GM18951 (cell line): ENCODE data around the gene DUSP9.
"Not testable (repeated sequence)": the region's sequence is repeated elsewhere in the genome, so short reads cannot be mapped to it uniquely, and the experiment has no call there.

Experiments used
- POLR2A ChIP-seq: IDR thresholded peaks from 4 replicates; pipeline ENCODE4 v1.6.1; 2011; ENCODE audit warnings: mild to moderate bottlenecking; ENCODE audit not compliant: insufficient read length, insufficient read depth; ENCODE audit errors: extremely low read depth
- in situ Hi-C: fragments of 300-500 bp; cut with MboI; formaldehyde crosslinking; loops from one replicate; pipeline ENCODE4 v1.12.0; 2022; ENCODE audit warnings: low sequenced_read_pairs, mixed read lengths, inconsistent platforms; ENCODE audit not compliant: unreplicated experiment

Gene DUSP9

GRCh38 chrX:153687121-153688039 is 40.4 kb downstream of the DUSP9 start, which contains the start of gene SLC6A8:
TSS of gene SLC6A8 (plus strand) at chrX:153687926. CDS start at chrX:153688575, 649 bp downstream.
- in situ Hi-C loops: no loop called here
- no peak for TF ChIP-seq POLR2A

- in situ Hi-C loops: no loop called here
- TF ChIP-seq POLR2A: no peak
These were observed 41.1 kb downstream of the DUSP9 start for GRCh38 chrX:153688071-153688470.

- no peak for TF ChIP-seq POLR2A
- in situ Hi-C loops: no loop called here
These were observed 41.5 kb downstream of the DUSP9 start for GRCh38 chrX:153688506-153688905.

- in situ Hi-C loops: no loop called here
- no peak for TF ChIP-seq POLR2A
These were observed 42.0 kb downstream of the DUSP9 start for GRCh38 chrX:153688911-153689590.

GRCh38 chrX:153689654-153690465 is 42.9 kb downstream of the DUSP9 start:
- no peak for TF ChIP-seq POLR2A
- in situ Hi-C loops: no loop called here

DNA sequence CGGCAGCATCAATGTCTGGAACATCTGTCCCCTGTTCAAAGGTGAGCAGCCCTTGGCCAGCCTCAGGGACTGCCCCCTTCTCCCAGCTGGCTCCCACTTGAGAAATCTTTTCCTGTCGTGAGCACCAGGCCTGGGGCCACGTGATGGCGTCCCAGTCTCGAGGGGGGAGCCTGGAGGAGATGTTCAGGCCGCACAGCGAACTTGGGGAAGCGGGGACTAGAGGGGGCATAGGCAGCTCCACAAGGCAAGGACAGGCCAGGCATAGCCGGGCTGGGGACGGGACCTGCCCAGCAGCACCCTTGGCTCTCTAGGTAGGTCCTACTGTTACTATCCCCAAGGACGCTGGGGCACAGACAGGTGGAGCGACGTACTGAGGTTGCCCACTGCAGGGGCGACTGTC is 43.5 kb downstream of the DUSP9 start:
- TF ChIP-seq POLR2A: no peak
- in situ Hi-C loops: no loop called here

DNA sequence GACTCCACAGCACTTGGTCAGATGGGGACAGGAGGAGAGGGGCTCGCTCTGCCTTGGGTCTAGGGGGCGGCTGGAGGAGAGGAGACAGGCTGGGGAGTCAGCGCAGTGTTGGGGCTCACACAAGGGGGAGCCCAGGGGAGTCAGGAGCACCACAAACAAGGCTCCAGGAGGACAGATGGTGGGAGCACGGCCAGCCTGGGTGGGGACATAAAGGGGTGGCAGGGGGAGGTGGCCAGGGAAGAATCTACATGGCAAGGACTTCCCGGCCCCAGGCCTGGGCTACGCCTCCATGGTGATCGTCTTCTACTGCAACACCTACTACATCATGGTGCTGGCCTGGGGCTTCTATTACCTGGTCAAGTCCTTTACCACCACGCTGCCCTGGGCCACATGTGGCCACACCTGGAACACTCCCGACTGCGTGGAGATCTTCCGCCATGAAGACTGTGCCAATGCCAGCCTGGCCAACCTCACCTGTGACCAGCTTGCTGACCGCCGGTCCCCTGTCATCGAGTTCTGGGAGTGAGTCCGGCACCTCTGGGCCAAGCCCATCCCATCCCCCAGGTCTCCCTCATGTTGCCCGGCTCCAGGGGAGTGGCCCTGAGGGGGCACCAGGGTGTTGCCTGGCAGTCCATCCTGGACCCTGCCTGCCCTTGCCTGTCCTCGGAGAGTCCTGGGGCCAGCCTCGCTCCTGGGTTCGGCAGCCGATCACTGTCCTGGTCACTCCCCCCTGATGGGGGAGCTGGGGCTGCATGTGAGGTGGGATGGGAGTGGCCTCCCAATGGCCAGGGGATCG is 44.2 kb downstream of the DUSP9 start:
- in situ Hi-C loops: not testable (repeated sequence)

- TF ChIP-seq POLR2A: no peak
- in situ Hi-C loops: no loop called here
These were observed 45.0 kb downstream of the DUSP9 start for GRCh38 chrX:153692003-153692402.

- no peak for TF ChIP-seq POLR2A
- in situ Hi-C loops: no loop called here
These were observed 45.7 kb downstream of the DUSP9 start for GRCh38 chrX:153692611-153693156.

DNA sequence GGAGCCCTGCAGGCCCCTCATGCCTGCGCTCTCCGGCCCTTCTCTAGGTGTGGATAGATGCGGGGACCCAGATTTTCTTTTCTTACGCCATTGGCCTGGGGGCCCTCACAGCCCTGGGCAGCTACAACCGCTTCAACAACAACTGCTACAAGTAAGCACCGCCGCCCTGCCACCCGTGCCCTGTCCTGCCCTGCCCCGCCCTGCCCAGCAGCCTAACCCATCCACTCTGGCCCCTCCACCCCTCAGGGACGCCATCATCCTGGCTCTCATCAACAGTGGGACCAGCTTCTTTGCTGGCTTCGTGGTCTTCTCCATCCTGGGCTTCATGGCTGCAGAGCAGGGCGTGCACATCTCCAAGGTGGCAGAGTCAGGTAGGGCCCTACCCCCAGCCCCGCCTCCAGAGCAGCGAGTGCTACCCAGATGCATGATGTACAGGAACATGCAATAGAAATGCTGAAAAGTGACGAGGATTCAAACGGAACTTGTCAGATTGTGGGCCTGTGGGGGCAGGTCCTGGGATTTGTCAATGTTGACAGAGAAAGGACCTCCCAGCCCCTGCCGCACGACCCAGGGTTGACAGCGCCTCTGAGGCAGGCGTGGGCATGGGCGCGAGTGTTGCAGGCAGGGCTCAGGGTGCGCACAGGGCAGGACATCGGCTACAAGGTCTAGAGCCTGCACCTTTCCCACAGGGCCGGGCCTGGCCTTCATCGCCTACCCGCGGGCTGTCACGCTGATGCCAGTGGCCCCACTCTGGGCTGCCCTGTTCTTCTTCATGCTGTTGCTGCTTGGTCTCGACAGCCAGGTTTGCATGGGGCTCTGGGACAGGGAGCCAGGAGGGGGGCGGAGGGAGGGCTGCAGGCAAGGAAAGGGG is 46.4 kb downstream of the DUSP9 start:
- in situ Hi-C loops: no loop called here
- TF ChIP-seq POLR2A: no peak

DNA sequence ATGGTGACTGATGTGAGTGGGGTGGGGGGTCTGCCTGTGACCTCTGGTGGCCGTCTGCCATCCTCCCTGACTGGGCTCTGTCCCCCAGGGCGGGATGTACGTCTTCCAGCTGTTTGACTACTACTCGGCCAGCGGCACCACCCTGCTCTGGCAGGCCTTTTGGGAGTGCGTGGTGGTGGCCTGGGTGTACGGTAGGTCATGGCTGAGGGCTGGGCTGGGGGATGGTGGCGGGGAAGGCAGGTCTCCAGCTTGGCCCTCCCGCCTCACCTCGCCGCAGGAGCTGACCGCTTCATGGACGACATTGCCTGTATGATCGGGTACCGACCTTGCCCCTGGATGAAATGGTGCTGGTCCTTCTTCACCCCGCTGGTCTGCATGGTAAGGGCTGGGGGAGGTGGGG is 47.3 kb downstream of the DUSP9 start:
- in situ Hi-C loops: not testable (repeated sequence)
